Upper lobe of right lung (tissue), 1 donor: Measurements from ENCODE around the gene XYLT1. TPM values are rescaled to one million over a fixed set of nuclear protein-coding genes. Genes with fewer than 3 reads are reported as not detected.

Experiments used
- ATAC-seq: fragments of 200-7000 bp; cut with Tn5 transposase; one replicate; pipeline ENCODE4 v1.9.1; 2020; ENCODE audit warnings: mild to moderate bottlenecking, moderate library complexity
- DNase-seq: peaks from one replicate; pipeline ENCODE4 v3.0.0-alpha.2; 2020
- H3K27ac ChIP-seq: fragments of 200-600 bp; one replicate; pipeline ENCODE4 v1.8.0; 2022
- H3K27me3 ChIP-seq: fragments of 200-600 bp; one replicate; pipeline ENCODE4 v1.8.0; 2022; ENCODE audit warnings: mild to moderate bottlenecking
- H3K36me3 ChIP-seq: fragments of 200-600 bp; one replicate; pipeline ENCODE4 v1.8.0; 2022
- H3K4me1 ChIP-seq: fragments of 200-600 bp; one replicate; pipeline ENCODE4 v1.8.0; 2022
- H3K4me3 ChIP-seq: fragments of 200-600 bp; one replicate; pipeline ENCODE4 v1.8.0; 2022; ENCODE audit warnings: mild to moderate bottlenecking
- H3K9me3 ChIP-seq: fragments of 200-600 bp; one replicate; pipeline ENCODE4 v1.8.0; 2022
- intact Hi-C: fragments of 100-400 bp; cut with DNase I; formaldehyde crosslinking; loops from one replicate; pipeline ENCODE4 v1.11.0; 2022
- total RNA-seq: library from RNA; stranded (reverse); fragmentation: NEBNext Ultra II Directional; extraction: Animal tissue kit (Norgen Biotek cat#: 25700); gene quantifications from one replicate; pipeline ENCODE4 v1.2.1, GENCODE V29; 2021
- TF ChIP-seq, protein P1 (sequence below): fragments of 200-600 bp; IDR thresholded peaks from one replicate; pipeline ENCODE4 v1.8.0; 2022; ENCODE audit warnings: antibody characterized with exemption
- donor health status: DM: no; HTN: yes; CAD: no; lungs with severe emphysema.

Gene XYLT1
- total RNA-seq, 1 donor from 2014 or later, result 12.1 TPM

DNA sequence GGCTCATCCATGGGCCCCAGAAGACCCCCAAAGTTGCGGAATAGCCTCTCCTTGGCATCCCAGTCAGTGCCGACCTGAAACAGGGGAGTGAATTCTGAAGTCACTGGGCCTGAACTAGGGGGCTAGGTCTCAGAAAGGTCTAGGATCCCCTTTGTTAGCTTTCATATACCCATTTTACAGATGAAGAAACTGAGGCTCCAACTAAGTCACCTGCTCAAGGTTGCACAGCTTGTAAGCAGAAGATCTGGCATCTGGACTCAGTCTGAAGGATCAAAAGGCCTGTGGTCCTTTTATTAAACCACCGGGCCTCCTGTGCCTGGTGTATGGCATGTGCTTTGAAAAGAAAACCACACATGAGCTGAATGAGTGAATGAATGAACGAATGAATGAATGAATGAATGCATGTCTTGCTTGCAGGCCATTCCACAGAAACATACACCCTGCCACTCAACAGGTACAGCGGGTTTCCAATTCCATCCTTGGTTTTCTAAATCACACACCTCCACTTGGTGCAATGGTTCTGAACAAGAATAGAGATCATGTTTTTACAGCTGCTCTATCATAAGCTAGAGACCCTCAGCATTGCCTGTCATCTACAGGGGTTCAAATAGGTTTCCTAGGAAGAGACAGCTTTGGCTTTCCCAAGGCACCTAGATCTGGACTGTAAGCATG is 352.7 kb downstream of the XYLT1 start:
- intact Hi-C loops, result no loop called here
- Histone ChIP-seq H3K27ac (no peak overlapping the region), H3K36me3 (no peaks in the 10 kb centered on the region), H3K27me3 (no peaks in the 10 kb centered on the region), H3K4me3 (no peak overlapping the region), H3K4me1 (no peaks in the 10 kb centered on the region), H3K9me3 (no peaks in the 10 kb centered on the region)
- ATAC-seq (no peak), DNase-seq (no peak)
- TF ChIP-seq, protein P1, sequence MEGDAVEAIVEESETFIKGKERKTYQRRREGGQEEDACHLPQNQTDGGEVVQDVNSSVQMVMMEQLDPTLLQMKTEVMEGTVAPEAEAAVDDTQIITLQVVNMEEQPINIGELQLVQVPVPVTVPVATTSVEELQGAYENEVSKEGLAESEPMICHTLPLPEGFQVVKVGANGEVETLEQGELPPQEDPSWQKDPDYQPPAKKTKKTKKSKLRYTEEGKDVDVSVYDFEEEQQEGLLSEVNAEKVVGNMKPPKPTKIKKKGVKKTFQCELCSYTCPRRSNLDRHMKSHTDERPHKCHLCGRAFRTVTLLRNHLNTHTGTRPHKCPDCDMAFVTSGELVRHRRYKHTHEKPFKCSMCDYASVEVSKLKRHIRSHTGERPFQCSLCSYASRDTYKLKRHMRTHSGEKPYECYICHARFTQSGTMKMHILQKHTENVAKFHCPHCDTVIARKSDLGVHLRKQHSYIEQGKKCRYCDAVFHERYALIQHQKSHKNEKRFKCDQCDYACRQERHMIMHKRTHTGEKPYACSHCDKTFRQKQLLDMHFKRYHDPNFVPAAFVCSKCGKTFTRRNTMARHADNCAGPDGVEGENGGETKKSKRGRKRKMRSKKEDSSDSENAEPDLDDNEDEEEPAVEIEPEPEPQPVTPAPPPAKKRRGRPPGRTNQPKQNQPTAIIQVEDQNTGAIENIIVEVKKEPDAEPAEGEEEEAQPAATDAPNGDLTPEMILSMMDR, result no peak

DNA sequence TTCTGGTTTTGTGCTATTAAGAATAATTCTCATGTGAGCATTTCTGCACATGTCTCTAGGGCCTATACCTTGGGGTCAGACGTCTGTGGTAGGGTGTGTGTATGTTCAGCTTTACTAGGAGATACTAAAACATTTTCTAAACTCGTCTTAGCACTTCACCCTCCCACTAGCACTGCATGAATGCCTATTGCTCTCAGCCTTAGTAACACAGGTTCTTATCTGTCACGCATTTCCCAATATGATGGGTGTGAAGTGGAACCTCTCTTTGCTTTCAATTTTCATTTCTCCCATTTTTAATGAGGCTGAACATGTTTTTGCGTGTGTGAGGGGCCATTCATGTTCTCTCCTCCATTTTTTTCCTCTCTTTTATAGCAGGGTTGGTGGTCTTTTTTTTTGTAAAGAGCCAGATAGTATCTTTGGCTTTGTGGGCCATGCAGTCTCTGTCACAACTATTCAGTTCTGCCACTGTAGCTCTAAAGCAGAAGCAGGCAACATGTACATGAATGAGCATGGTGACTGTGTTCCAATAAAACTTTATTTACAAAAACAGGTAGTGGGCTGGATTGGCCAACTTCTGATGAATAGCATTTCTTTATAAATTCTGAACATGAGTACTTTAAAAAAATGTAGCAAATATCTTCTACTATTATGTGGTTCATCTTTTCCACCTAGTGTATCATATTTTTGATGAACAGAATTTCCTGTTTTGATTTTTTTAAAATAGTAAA is 354.0 kb downstream of the XYLT1 start:
- Histone ChIP-seq H3K4me1 (no peaks in the 10 kb centered on the region), H3K27me3 (no peaks in the 10 kb centered on the region), H3K36me3 (no peaks in the 10 kb centered on the region), H3K9me3 (no peaks in the 10 kb centered on the region), H3K4me3 (no peak overlapping the region), H3K27ac (no peak overlapping the region)
- no peak for ATAC-seq
- DNase-seq, result no peak
- intact Hi-C loops, result no loop called here
- TF ChIP-seq, protein P1, result no peak

DNA sequence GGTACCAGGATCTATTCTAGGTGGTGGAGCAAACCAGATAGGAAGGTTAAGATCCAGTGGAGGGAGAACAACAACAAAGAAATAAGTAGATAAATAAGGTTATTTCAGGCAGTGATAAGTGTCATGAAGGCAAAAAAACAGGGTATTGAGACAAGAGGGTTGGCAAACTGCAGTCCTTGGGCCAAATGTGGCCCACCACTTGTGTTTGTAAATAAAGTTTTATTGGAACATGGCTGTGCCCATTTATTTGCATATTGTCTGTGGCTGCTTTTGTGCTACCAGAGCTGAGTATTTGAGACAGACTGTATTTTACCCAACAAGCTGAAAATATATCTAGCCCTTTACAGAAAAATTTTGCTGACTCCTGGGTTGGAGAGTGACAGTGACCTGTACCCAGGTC is 361.3 kb downstream of the XYLT1 start:
- intact Hi-C loops, result no loop called here
- DNase-seq, result no peak
- H3K4me1 ChIP-seq, result no peaks in the 10 kb centered on the region
- TF ChIP-seq, protein P1, result no peak
- no peaks in the 10 kb centered on the region for H3K27me3 ChIP-seq
- no peak for ATAC-seq
- H3K36me3 ChIP-seq, result no peaks in the 10 kb centered on the region
- no peaks in the 10 kb centered on the region for H3K9me3 ChIP-seq
- no peak overlapping the region for H3K4me3 ChIP-seq
- no peak overlapping the region for H3K27ac ChIP-seq

DNA sequence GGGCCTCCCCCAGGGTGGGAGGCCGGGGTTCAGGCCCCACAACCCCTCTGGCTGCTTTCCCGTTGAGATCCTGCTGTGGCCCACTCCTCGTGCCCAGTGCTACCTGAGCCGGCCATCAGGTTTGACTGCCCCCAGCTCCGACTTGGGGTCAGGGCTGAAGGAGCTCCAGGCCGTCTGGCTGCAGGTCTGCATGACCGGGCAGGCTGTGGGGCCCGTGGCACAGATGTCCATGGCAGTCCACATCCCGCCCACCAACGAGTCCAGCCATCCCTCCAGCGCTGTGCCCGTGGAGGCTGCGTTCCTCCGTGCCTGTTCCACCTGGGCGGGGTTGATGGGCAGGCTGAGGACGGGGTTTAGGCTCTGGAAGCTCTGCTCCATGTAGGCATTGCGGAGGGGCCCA is 362.2 kb downstream of the XYLT1 start:
- ATAC-seq (no peak), DNase-seq (no peak)
- Histone ChIP-seq H3K27me3 (no peaks in the 10 kb centered on the region), H3K27ac (no peak overlapping the region), H3K9me3 (no peaks in the 10 kb centered on the region), H3K36me3 (no peaks in the 10 kb centered on the region), H3K4me1 (no peaks in the 10 kb centered on the region), H3K4me3 (no peak overlapping the region)
- TF ChIP-seq, protein P1, result no peak
- intact Hi-C loops, result no loop called here

DNA sequence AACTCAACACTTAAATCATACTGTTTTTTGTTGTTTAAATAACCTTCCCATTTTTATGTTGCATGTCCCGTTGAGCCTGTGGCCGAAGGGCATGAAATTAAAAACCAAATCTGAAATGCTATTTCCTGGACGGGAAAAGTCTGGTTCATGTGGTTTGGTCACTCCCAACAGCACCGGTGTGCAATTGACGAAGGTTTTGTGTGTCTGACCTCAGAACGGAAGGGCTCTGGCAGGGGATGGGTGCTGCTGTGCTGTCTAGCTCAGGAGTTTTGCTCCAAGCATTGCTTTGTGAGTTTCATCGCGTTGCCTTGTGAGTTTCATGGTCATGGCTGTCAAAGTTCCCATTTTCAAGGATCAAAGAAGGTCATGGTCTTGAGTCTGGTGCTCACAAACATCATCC is 363.3 kb downstream of the XYLT1 start:
- H3K36me3 ChIP-seq, result no peaks in the 10 kb centered on the region
- H3K9me3 ChIP-seq, result no peaks in the 10 kb centered on the region
- no peak overlapping the region for H3K4me3 ChIP-seq
- TF ChIP-seq, protein P1, result no peak
- intact Hi-C loops, result no loop called here
- DNase-seq (no peak), ATAC-seq (no peak)
- H3K27ac ChIP-seq, result no peak overlapping the region
- H3K4me1 ChIP-seq, result no peaks in the 10 kb centered on the region
- no peaks in the 10 kb centered on the region for H3K27me3 ChIP-seq
